ENCODE measurements around the gene GRIN2B. TPM values are rescaled to one million over a fixed set of nuclear protein-coding genes. Genes with fewer than 3 reads are reported as not detected.
A peak's percentile ranks its signal among the peaks of the same experiment; 100 is the strongest.

Gene GRIN2B
- total and polyA plus RNA-seq, 5 donors from 2014 or later: not detected

GRCh38 chr12:13986031-13986430 is 4.6 kb upstream of the GRIN2B start:
- no peak for ATAC-seq (ENCODE audit: low read depth in 2 of 2)

GRCh38 chr12:13981990-13982389 is 588 bp upstream of the GRIN2B start:
- peaks cover 5% of the 10 kb centered on the region for H3K4me1 ChIP-seq (ENCODE audit: control insufficient read depth, insufficient read depth, low read length, poor library complexity, severe bottlenecking)
- Mint-ChIP-seq H3K9me3 (peaks cover 0 to 8% (median 0%) of the 10 kb centered on the region in 7 donors), H3K27me3 (peaks cover 54% of the 10 kb centered on the region), H3K36me3 (no peaks in the 10 kb centered on the region), H3K27ac (no peak overlapping the region), H3K4me3 (no peak overlapping the region), H3K4me1 (peaks cover 0 to 5% (median 4%) of the 10 kb centered on the region in 4 donors)
- H3K27me3 ChIP-seq (ENCODE audit: control insufficient read depth, insufficient read depth, low read length): peaks cover 8% of the 10 kb centered on the region
- DNase-seq (no peak), ATAC-seq (ENCODE audit: low read depth in 2 of 2) (no peak)
- no peaks in the 10 kb centered on the region for H3K9me3 ChIP-seq (ENCODE audit: control insufficient read depth in 2 of 2, low read length in 2 of 2)
- no peak overlapping the region for H3K4me3 ChIP-seq (ENCODE audit: low read depth, low read length)
- H3K36me3 ChIP-seq (ENCODE audit: control insufficient read depth, insufficient read depth, low read length): no peaks in the 10 kb centered on the region
- H3K27ac ChIP-seq (ENCODE audit: insufficient read depth, low read length, poor library complexity, severe bottlenecking): no peak overlapping the region

More at GRCh38 chr12:13986031-13986430, 4.6 kb upstream of the GRIN2B start:
- peaks cover 3% of the 10 kb centered on the region for H3K27me3 ChIP-seq (ENCODE audit: control insufficient read depth, insufficient read depth, low read length)
- H3K4me3 Mint-ChIP-seq: no peak overlapping the region
- H3K4me3 ChIP-seq (ENCODE audit: low read depth, low read length): no peak overlapping the region
- H3K4me1 Mint-ChIP-seq: peaks cover 0 to 4% (median 2%) of the 10 kb centered on the region in 4 donors
- H3K9me3 Mint-ChIP-seq: peaks cover 0 to 9% (median 0%) of the 10 kb centered on the region in 7 donors
- H3K4me1 ChIP-seq (ENCODE audit: control insufficient read depth, insufficient read depth, low read length, poor library complexity, severe bottlenecking): peaks cover 5% of the 10 kb centered on the region
- H3K27ac ChIP-seq (ENCODE audit: insufficient read depth, low read length, poor library complexity, severe bottlenecking): no peak overlapping the region
- H3K36me3 Mint-ChIP-seq: no peaks in the 10 kb centered on the region
- peaks cover 31% of the 10 kb centered on the region for H3K27me3 Mint-ChIP-seq
- DNase-seq: no peak
- no peaks in the 10 kb centered on the region for H3K9me3 ChIP-seq (ENCODE audit: control insufficient read depth in 2 of 2, low read length in 2 of 2)
- H3K36me3 ChIP-seq (ENCODE audit: control insufficient read depth, insufficient read depth, low read length): no peaks in the 10 kb centered on the region
- no peak overlapping the region for H3K27ac Mint-ChIP-seq

- H3K4me3 ChIP-seq (ENCODE audit: low read depth, low read length): no peak overlapping the region
- H3K4me3 Mint-ChIP-seq: peak overlapping the region in 2 of 4 donors; percentile 43 to 61
- no peak for DNase-seq
These were observed 685 bp downstream of the GRIN2B start for GRCh38 chr12:13980538-13981295.

GRCh38 chr12:13979772-13980378 is 1.5 kb downstream of the GRIN2B start:
- peaks cover 8% of the 10 kb centered on the region for H3K27me3 ChIP-seq (ENCODE audit: control insufficient read depth, insufficient read depth, low read length)
- H3K27ac ChIP-seq (ENCODE audit: insufficient read depth, low read length, poor library complexity, severe bottlenecking): no peak overlapping the region
- H3K9me3 ChIP-seq (ENCODE audit: control insufficient read depth in 2 of 2, low read length in 2 of 2): no peaks in the 10 kb centered on the region
- DNase-seq: no peak
- H3K4me3 Mint-ChIP-seq: no peak overlapping the region
- H3K4me1 ChIP-seq (ENCODE audit: control insufficient read depth, insufficient read depth, low read length, poor library complexity, severe bottlenecking): peaks cover 5% of the 10 kb centered on the region
- peaks cover 0 to 5% (median 4%) of the 10 kb centered on the region in 4 donors for H3K4me1 Mint-ChIP-seq
- no peak overlapping the region for H3K4me3 ChIP-seq (ENCODE audit: low read depth, low read length)
- H3K9me3 Mint-ChIP-seq: peaks cover 0 to 9% (median 1%) of the 10 kb centered on the region in 7 donors
- no peaks in the 10 kb centered on the region for H3K36me3 ChIP-seq (ENCODE audit: control insufficient read depth, insufficient read depth, low read length)
- H3K27me3 Mint-ChIP-seq: peaks cover 55% of the 10 kb centered on the region
- H3K27ac Mint-ChIP-seq: no peak overlapping the region
- no peaks in the 10 kb centered on the region for H3K36me3 Mint-ChIP-seq
- no peak for ATAC-seq (ENCODE audit: low read depth in 2 of 2)

More at GRCh38 chr12:13980538-13981295, 685 bp downstream of the GRIN2B start:
- no peak overlapping the region for H3K27ac Mint-ChIP-seq
- H3K4me1 Mint-ChIP-seq: peaks cover 0 to 5% (median 4%) of the 10 kb centered on the region in 4 donors
- Histone ChIP-seq H3K27ac (ENCODE audit: insufficient read depth, low read length, poor library complexity, severe bottlenecking) (no peak overlapping the region), H3K36me3 (ENCODE audit: control insufficient read depth, insufficient read depth, low read length) (no peaks in the 10 kb centered on the region), H3K4me1 (ENCODE audit: control insufficient read depth, insufficient read depth, low read length, poor library complexity, severe bottlenecking) (peaks cover 5% of the 10 kb centered on the region), H3K9me3 (ENCODE audit: control insufficient read depth in 2 of 2, low read length in 2 of 2) (no peaks in the 10 kb centered on the region), H3K27me3 (ENCODE audit: control insufficient read depth, insufficient read depth, low read length) (peaks cover 8% of the 10 kb centered on the region)
- no peak for ATAC-seq (ENCODE audit: low read depth in 2 of 2)
- H3K27me3 Mint-ChIP-seq: peaks cover 55% of the 10 kb centered on the region
- H3K36me3 Mint-ChIP-seq: no peaks in the 10 kb centered on the region
- H3K9me3 Mint-ChIP-seq: peaks cover 0 to 10% (median 1%) of the 10 kb centered on the region in 7 donors

GRCh38 chr12:13978876-13979275 is 2.5 kb downstream of the GRIN2B start:
- H3K4me1 ChIP-seq (ENCODE audit: control insufficient read depth, insufficient read depth, low read length, poor library complexity, severe bottlenecking): peaks cover 5% of the 10 kb centered on the region
- H3K4me3 Mint-ChIP-seq: no peak overlapping the region
- no peaks in the 10 kb centered on the region for H3K36me3 Mint-ChIP-seq

GRCh38 chr12:13976880-13977279 is 4.5 kb downstream of the GRIN2B start:
- peaks cover 0 to 5% (median 4%) of the 10 kb centered on the region in 4 donors for H3K4me1 Mint-ChIP-seq
- DNase-seq (no peak), ATAC-seq (ENCODE audit: low read depth in 2 of 2) (no peak)
- peaks cover 5% of the 10 kb centered on the region for H3K27me3 ChIP-seq (ENCODE audit: control insufficient read depth, insufficient read depth, low read length)
- H3K36me3 ChIP-seq (ENCODE audit: control insufficient read depth, insufficient read depth, low read length): no peaks in the 10 kb centered on the region
- H3K4me1 ChIP-seq (ENCODE audit: control insufficient read depth, insufficient read depth, low read length, poor library complexity, severe bottlenecking): peaks cover 5% of the 10 kb centered on the region
- H3K27ac ChIP-seq (ENCODE audit: insufficient read depth, low read length, poor library complexity, severe bottlenecking): no peak overlapping the region
- no peak overlapping the region for H3K4me3 ChIP-seq (ENCODE audit: low read depth, low read length)
- no peaks in the 10 kb centered on the region for H3K36me3 Mint-ChIP-seq
- peaks cover 37% of the 10 kb centered on the region for H3K27me3 Mint-ChIP-seq
- peaks cover 0 to 11% (median 1%) of the 10 kb centered on the region in 7 donors for H3K9me3 Mint-ChIP-seq
- no peak overlapping the region for H3K27ac Mint-ChIP-seq
- no peak overlapping the region for H3K4me3 Mint-ChIP-seq
- H3K9me3 ChIP-seq (ENCODE audit: control insufficient read depth in 2 of 2, low read length in 2 of 2): no peaks in the 10 kb centered on the region

More at GRCh38 chr12:13978876-13979275, 2.5 kb downstream of the GRIN2B start:
- no peak for DNase-seq
- H3K27me3 ChIP-seq (ENCODE audit: control insufficient read depth, insufficient read depth, low read length): peaks cover 8% of the 10 kb centered on the region
- H3K9me3 ChIP-seq (ENCODE audit: control insufficient read depth in 2 of 2, low read length in 2 of 2): no peaks in the 10 kb centered on the region
- H3K27ac ChIP-seq (ENCODE audit: insufficient read depth, low read length, poor library complexity, severe bottlenecking): no peak overlapping the region
- Mint-ChIP-seq H3K4me1 (peaks cover 0 to 5% (median 4%) of the 10 kb centered on the region in 4 donors), H3K27ac (no peak overlapping the region), H3K9me3 (peaks cover 0 to 11% (median 1%) of the 10 kb centered on the region in 7 donors), H3K27me3 (peaks cover 52% of the 10 kb centered on the region)
- no peak overlapping the region for H3K4me3 ChIP-seq (ENCODE audit: low read depth, low read length)
- ATAC-seq (ENCODE audit: low read depth in 2 of 2): no peak
- no peaks in the 10 kb centered on the region for H3K36me3 ChIP-seq (ENCODE audit: control insufficient read depth, insufficient read depth, low read length)

GRCh38 chr12:13976028-13976584 is 5.3 kb downstream of the GRIN2B start:
- no peak overlapping the region for H3K4me3 ChIP-seq (ENCODE audit: low read depth, low read length)
- no peak for ATAC-seq (ENCODE audit: low read depth in 2 of 2)
- peaks cover 33% of the 10 kb centered on the region for H3K27me3 Mint-ChIP-seq

More at GRCh38 chr12:13976028-13976584, 5.3 kb downstream of the GRIN2B start:
- peaks cover 0 to 5% (median 1%) of the 10 kb centered on the region in 4 donors for H3K4me1 Mint-ChIP-seq
- H3K4me1 ChIP-seq (ENCODE audit: control insufficient read depth, insufficient read depth, low read length, poor library complexity, severe bottlenecking): no peaks in the 10 kb centered on the region
- H3K27ac ChIP-seq (ENCODE audit: insufficient read depth, low read length, poor library complexity, severe bottlenecking): no peak overlapping the region
- H3K9me3 Mint-ChIP-seq: peaks cover 0 to 11% (median 1%) of the 10 kb centered on the region in 7 donors
- H3K36me3 ChIP-seq (ENCODE audit: control insufficient read depth, insufficient read depth, low read length): no peaks in the 10 kb centered on the region
- no peak for DNase-seq
- no peak overlapping the region for H3K4me3 Mint-ChIP-seq
- no peaks in the 10 kb centered on the region for H3K36me3 Mint-ChIP-seq
- no peaks in the 10 kb centered on the region for H3K9me3 ChIP-seq (ENCODE audit: control insufficient read depth in 2 of 2, low read length in 2 of 2)
- peaks cover 5% of the 10 kb centered on the region for H3K27me3 ChIP-seq (ENCODE audit: control insufficient read depth, insufficient read depth, low read length)
- no peak overlapping the region for H3K27ac Mint-ChIP-seq
